Naive thymus-derived CD8-positive, alpha-beta T cell (primary cell): Measurements from ENCODE around the gene DOLK. TPM values are rescaled to one million over a fixed set of nuclear protein-coding genes. Genes with fewer than 3 reads are reported as not detected.
A peak's percentile ranks its signal among the peaks of the same experiment; 100 is the strongest.
"Not testable (repeated sequence)": the region's sequence is repeated elsewhere in the genome, so short reads cannot be mapped to it uniquely, and the experiment has no call there.

Source experiments
- ATAC-seq, 2 donors: fragments of 150-1000 bp; cut with Tn5 transposase in 1 of 2; sonication (Bioruptor Pico), chemical (Tn5 transposase) in 1 of 2; 1 replicate in 1 of 2; 2 replicates in 1 of 2; pipeline ENCODE4 v1.10.0; 2021; ENCODE audit warnings: mild to moderate bottlenecking in 2 of 2, moderate library complexity in 2 of 2
- POLR2A ChIA-PET: fragments of 350-600 bp; sonication (Branson Sonifier 250); formaldehyde crosslinking; loops from one replicate; lab custom pipeline; 2021; ENCODE audit warnings: antibody characterized with exemption; lab: Charles Lee
- DNase-seq, 10 donors: peaks; one replicate each; pipeline versions ENCODE4 v3.0.0 to v3.0.0-alpha.2; 2020 to 2022
- H3K27ac Mint-ChIP-seq, 10 donors: one replicate each; pipeline ENCODE4 v1.8.0; 2020 to 2022; ENCODE audit warnings: mild to moderate bottlenecking in 10 of 10, mixed read lengths in 10 of 10, moderate library complexity in 4 of 10, inconsistent platforms in 1 of 10
- H3K27me3 Mint-ChIP-seq, 5 donors: one replicate each; pipeline ENCODE4 v1.8.0; 2021 to 2022; ENCODE audit warnings: mixed read lengths in 5 of 5
- H3K36me3 Mint-ChIP-seq, 3 donors: one replicate each; pipeline ENCODE4 v1.8.0; 2020 to 2022; ENCODE audit warnings: mixed read lengths in 3 of 3, mild to moderate bottlenecking in 2 of 3, inconsistent platforms in 1 of 3
- H3K4me1 Mint-ChIP-seq, 4 donors: one replicate each; pipeline ENCODE4 v1.8.0; 2021 to 2022; ENCODE audit warnings: mixed read lengths in 4 of 4
- H3K4me3 Mint-ChIP-seq, 10 donors: one replicate each; pipeline ENCODE4 v1.8.0; 2020 to 2022; ENCODE audit warnings: mild to moderate bottlenecking in 10 of 10, mixed read lengths in 10 of 10, moderate library complexity in 6 of 10, inconsistent platforms in 1 of 10
- H3K9me3 Mint-ChIP-seq, 9 donors: one replicate each; pipeline ENCODE4 v1.8.0; 2020 to 2022; ENCODE audit warnings: mixed read lengths in 9 of 9, mild to moderate bottlenecking in 3 of 9, inconsistent platforms in 1 of 9, moderate library complexity in 1 of 9
- polyA plus RNA-seq, 3 donors: library from polyadenylated mRNA; unstranded; fragments of 300-500 nt; fragmentation: Illumina TruSeq; gene quantifications; one replicate each; pipeline ENCODE4 v1.2.3, GENCODE V29; 2021
- total RNA-seq, 8 experiments: library from RNA in 2 of 8; stranded (reverse) in 2 of 8; gene quantifications; one replicate each; pipeline ENCODE4 v1.2.3 and lab custom pipeline; 2021 to 2026

Gene DOLK
- total RNA-seq (10 to 100 TPM; 10.3 to 11.1 TPM), polyA plus RNA-seq (1 to 10 TPM; 9.0 to 9.2 (median 9.1) TPM), total RNA-seq (lab: John Stamatoyannopoulos, UW) (11.8 to 17.7 (median 14.9) reads per million in 6 experiments)

DNA sequence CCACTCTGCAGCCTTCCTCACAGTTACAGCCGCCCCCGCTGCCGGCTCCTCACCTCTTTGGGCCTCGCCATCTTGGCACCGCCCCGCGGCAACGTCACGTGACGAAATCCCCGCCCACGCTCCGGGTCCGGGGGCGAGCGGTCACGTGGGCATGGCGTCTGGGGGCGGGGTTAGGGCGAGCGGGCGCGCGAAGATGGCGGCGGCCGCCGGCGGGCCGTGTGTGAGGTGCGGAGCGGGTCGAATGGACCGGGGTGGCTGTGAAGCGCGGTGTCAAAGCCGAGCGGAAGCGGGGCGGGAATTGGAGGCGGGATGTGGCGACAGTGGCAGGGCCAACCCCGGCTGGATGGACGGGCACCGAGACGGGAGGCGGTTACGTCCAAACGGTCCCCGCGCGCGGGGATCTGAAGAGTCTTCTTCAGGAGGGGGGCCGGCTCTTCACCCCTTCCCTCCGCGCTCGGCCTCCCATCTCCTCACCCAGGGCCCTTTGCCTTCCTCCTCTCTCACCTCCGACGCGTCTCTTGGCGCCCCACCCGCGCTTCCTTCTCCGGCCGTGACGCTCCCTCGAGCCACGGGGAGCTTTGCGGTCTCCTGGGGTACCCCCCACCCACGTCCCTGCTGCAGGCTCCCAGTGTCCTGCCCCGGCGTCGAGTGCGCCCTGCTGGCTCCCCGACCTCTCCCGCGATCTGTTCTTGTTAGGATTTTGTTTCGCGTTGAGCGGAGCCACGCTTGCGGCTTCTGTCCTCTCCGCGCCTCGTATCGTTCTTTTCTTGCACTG lies at the start of gene DOLK, which contains the start of gene NUP188:
Gene DOLK, minus strand, starts transcription at position 77 of the 775 bp plus-strand sequence. CDS start 300 bp downstream, outside the sequence.
Gene NUP188, plus strand, starts transcription at position 173 of the 775 bp plus-strand sequence. Its CDS starts 21 bp downstream, at position 194.
- no peaks in the 10 kb centered on the region for H3K9me3 Mint-ChIP-seq

DNA sequence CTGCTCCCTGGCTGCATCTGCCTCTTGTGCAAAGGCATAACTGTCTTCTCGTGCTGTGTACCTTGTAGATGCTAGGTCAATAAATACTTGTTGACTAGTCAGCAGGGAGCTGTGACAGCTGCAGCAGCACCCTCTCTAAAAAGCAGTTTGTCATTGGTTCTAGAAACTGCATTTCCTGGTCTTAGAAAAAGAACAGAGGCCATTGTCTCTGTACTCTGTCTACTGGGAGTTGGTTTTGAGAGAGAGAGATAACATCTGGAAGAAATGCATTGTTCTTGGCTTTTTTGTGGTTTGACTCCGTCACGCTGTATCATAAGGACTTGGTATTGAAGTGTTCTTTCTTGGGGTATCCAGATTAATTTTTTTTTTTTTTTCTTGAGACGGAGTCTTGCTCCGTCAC lies 48.4 kb upstream of the DOLK start:
- H3K4me1 Mint-ChIP-seq, result peaks cover 2 to 12% (median 4%) of the 10 kb centered on the region in 4 donors
- ATAC-seq (no peak), DNase-seq (no peak)
- no peaks in the 10 kb centered on the region for H3K9me3 Mint-ChIP-seq
- peaks cover 6 to 93% (median 35%) of the 10 kb centered on the region in 3 donors for H3K36me3 Mint-ChIP-seq
- H3K27me3 Mint-ChIP-seq, result no peaks in the 10 kb centered on the region
- H3K27ac Mint-ChIP-seq, result peak overlapping the region in 3 of 10 donors; percentile 44 to 58 (median 52)
- H3K4me3 Mint-ChIP-seq, result no peak overlapping the region
- POLR2A ChIA-PET, result no interaction called here

More for the DNA sequence above, at the start of gene DOLK, which contains the start of gene NUP188:
- peak within 1 kb of the TSS; percentile 92 to 99 (median 98) for H3K4me3 Mint-ChIP-seq
- H3K27ac Mint-ChIP-seq, result peak within 1 kb of the TSS; percentile 86 to 100 (median 98)
- DNase-seq (peak; percentile 96 to 100 (median 99)), ATAC-seq (peak; percentile 84 to 90)
- no peaks in the 10 kb centered on the region for H3K27me3 Mint-ChIP-seq
- peaks cover 17 to 53% (median 32%) of the 10 kb centered on the region in 4 donors for H3K4me1 Mint-ChIP-seq
- H3K36me3 Mint-ChIP-seq, result peaks cover 0 to 26% (median 2%) of the 10 kb centered on the region in 3 donors
- POLR2A ChIA-PET, result interaction anchor here (0.7 to 1.0 kb wide), 6 partner anchors 46 to 1566 kb away, joined by 3 to 7 read pairs (median 4); partner anchors contain the start of gene ENDOG

DNA sequence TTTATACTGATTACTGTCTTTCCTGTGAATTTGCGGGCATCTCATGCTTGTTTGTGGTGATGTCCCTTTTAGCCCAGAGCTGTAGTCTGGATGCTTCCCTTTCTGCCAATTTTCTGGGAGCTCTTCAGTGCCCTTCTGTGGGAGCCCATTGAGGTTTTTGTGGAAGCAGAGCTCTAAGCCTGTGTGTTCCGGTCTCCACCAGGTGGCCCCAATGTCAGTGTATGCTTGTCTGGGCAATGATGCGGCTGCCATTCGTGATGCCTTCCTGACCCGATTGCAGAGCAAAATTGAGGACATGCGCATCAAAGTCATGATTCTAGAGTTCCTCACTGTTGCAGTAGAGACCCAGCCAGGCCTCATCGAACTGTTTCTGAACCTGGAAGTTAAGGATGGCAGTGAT lies 45.6 kb upstream of the DOLK start:
- H3K4me3 Mint-ChIP-seq, result no peak overlapping the region
- H3K36me3 Mint-ChIP-seq, result peaks cover 6 to 87% (median 28%) of the 10 kb centered on the region in 3 donors
- H3K9me3 Mint-ChIP-seq, result no peaks in the 10 kb centered on the region
- H3K27me3 Mint-ChIP-seq, result no peaks in the 10 kb centered on the region
- no peak for DNase-seq
- POLR2A ChIA-PET, result no interaction called here
- ATAC-seq, result no peak
- H3K4me1 Mint-ChIP-seq, result peaks cover 2 to 12% (median 4%) of the 10 kb centered on the region in 4 donors
- no peak overlapping the region for H3K27ac Mint-ChIP-seq

DNA sequence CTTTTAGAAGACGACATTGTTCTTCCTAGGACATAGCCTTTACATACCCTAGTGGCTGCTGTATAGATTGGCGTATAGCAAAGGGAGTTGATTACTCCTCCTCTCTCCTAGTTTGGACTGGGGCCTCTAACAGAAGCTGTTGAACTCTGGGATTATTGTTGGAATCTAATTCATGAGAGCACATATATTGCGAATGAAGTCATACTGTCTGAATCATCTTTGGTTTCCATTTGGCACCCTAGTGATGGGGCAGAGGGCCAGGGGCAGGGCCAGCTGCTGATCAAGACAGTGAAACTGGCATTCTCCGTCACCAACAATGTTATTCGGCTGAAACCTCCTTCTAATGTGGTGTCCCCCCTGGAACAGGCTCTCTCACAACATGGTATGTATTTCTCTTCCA lies 40.4 kb upstream of the DOLK start:
- Mint-ChIP-seq H3K27ac (peak overlapping the region in 2 of 10 donors; percentile 32 to 38), H3K4me1 (peaks cover 0 to 2% (median 0%) of the 10 kb centered on the region in 4 donors), H3K4me3 (no peak overlapping the region), H3K9me3 (no peaks in the 10 kb centered on the region), H3K36me3 (peaks cover 15 to 87% (median 28%) of the 10 kb centered on the region in 3 donors), H3K27me3 (no peaks in the 10 kb centered on the region)
- ATAC-seq, result no peak
- POLR2A ChIA-PET, result no interaction called here
- DNase-seq, result no peak

DNA sequence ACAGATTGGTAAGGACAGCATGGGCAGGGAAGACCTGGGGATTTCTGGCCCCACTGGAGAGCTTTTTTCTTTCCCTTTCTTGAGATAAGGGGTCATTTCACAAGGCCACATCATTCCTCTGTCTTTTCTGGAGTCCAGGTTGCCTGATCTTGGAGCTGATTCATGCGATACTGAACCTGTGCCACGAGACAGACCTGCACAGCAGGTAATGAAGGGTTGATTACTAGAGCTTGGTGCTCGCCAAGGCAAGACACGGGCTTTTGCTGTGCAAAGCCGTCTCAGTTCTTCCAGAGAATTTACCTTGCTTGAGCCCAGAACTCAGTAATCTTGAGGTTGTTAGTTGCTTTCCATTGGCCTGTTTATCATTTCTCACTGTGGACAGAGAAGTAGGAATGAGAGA lies 39.3 kb upstream of the DOLK start:
- Mint-ChIP-seq H3K9me3 (no peaks in the 10 kb centered on the region), H3K36me3 (peaks cover 16 to 88% (median 33%) of the 10 kb centered on the region in 3 donors), H3K27ac (peak overlapping the region in 3 of 10 donors; percentile 6 to 85 (median 7)), H3K27me3 (no peaks in the 10 kb centered on the region), H3K4me1 (peaks cover 0 to 2% (median 0%) of the 10 kb centered on the region in 4 donors), H3K4me3 (no peak overlapping the region)
- ATAC-seq, result no peak
- DNase-seq, result no peak
- POLR2A ChIA-PET, result no interaction called here

DNA sequence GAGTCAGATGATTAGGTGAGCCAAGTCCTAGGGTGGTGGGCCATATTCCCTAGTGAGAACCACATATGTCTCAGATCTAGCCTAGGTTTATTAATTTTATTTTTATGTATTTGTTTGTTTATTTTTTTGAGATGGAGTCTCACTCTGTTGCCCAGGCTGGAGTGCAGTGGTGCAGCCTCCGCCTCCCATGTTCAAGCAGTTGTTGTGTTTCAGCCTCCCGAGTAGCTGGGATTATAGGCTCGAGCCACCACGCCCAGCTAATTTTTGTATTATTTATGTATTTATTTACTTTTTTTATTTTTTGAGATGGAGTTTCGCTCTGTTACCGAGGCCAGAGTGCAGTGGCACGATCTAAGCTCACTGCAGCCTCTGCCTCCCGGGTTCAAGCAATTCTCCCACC lies 36.1 kb upstream of the DOLK start:
- no peak overlapping the region for H3K4me3 Mint-ChIP-seq
- POLR2A ChIA-PET, result no interaction called here
- ATAC-seq (no peak), DNase-seq (no peak)
- peaks cover 16 to 98% (median 50%) of the 10 kb centered on the region in 3 donors for H3K36me3 Mint-ChIP-seq
- H3K27me3 Mint-ChIP-seq, result no peaks in the 10 kb centered on the region
- H3K4me1 Mint-ChIP-seq, result peaks cover 0 to 2% (median 0%) of the 10 kb centered on the region in 4 donors
- H3K27ac Mint-ChIP-seq, result no peak overlapping the region
- no peaks in the 10 kb centered on the region for H3K9me3 Mint-ChIP-seq

DNA sequence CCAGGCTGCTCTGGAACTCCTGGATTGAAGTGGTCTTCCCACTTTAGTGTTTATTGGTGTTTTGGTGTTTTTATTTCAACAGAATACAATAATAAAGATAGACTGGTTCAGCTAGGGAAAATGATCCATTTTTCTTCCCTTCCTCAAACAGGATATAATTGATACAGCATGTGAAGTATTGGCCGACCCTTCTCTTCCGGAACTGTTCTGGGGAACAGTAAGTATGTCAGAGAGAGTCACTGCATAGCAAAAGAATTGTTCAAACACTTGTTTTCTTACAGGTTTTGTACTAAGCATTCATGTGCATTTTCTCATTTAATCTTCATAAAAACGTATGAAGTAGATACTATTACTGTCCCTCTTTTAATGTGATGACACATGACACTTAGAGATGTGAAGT lies 31.7 kb upstream of the DOLK start:
- H3K27me3 Mint-ChIP-seq, result no peaks in the 10 kb centered on the region
- POLR2A ChIA-PET, result no interaction called here
- no peak overlapping the region for H3K4me3 Mint-ChIP-seq
- peaks cover 5 to 98% (median 37%) of the 10 kb centered on the region in 3 donors for H3K36me3 Mint-ChIP-seq
- no peaks in the 10 kb centered on the region for H3K4me1 Mint-ChIP-seq
- H3K9me3 Mint-ChIP-seq, result no peaks in the 10 kb centered on the region
- DNase-seq (no peak), ATAC-seq (no peak)
- H3K27ac Mint-ChIP-seq, result no peak overlapping the region

DNA sequence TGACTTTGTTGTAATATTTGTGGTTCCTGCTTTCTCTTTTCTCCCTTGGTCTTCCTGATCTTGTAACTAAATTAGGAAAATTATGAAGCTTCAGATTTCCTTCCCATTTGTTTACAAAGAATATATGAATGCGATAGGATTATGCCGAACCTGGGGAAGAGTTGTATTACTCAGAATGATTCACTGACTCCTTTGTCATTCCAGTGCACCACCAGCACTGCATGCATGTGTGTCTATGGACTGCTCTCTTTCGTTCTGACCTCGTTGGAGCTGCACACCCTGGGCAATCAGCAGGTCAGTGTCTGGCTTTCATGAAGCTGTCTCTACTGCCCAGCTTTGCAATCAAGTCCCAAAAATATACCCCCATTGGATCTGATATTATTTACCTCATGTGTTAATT lies 25.6 kb upstream of the DOLK start:
- Mint-ChIP-seq H3K36me3 (peaks cover 8 to 97% (median 24%) of the 10 kb centered on the region in 3 donors), H3K4me1 (no peaks in the 10 kb centered on the region), H3K4me3 (no peak overlapping the region), H3K27ac (peak overlapping the region in 4 of 10 donors; percentile 26 to 57 (median 40)), H3K9me3 (no peaks in the 10 kb centered on the region), H3K27me3 (no peaks in the 10 kb centered on the region)
- DNase-seq (no peak), ATAC-seq (no peak)
- POLR2A ChIA-PET, result no interaction called here

DNA sequence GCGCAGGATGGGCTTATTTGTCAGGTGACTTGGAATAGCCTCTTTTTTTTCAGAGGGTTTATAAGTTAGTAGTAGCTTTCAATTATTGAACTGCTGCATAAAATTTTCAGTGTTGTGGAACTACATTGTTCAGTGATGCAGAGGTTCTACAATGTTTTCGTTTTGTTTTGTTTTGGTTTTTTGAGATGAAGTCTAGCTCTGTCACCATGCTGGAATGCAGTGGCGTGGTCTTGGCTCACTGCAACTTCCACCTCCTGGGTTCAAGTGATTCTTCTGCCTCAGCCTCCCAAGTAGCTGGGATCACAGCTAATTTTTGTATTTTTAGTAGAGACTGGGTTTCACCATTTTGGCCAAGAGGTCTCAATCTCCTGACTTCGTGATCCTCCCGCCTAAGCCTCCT lies 22.1 kb upstream of the DOLK start:
- Mint-ChIP-seq H3K4me3 (no peak overlapping the region), H3K36me3 (peaks cover 8 to 84% (median 20%) of the 10 kb centered on the region in 3 donors), H3K27me3 (no peaks in the 10 kb centered on the region), H3K27ac (no peak overlapping the region), H3K4me1 (peaks cover 0 to 1% (median 0%) of the 10 kb centered on the region in 4 donors), H3K9me3 (no peaks in the 10 kb centered on the region)
- ATAC-seq (no peak), DNase-seq (no peak)
- POLR2A ChIA-PET, result interaction anchor here (0.6 kb wide), 1 partner anchor 61 kb away, joined by 3 read pairs; no protein-coding TSS in a partner anchor

DNA sequence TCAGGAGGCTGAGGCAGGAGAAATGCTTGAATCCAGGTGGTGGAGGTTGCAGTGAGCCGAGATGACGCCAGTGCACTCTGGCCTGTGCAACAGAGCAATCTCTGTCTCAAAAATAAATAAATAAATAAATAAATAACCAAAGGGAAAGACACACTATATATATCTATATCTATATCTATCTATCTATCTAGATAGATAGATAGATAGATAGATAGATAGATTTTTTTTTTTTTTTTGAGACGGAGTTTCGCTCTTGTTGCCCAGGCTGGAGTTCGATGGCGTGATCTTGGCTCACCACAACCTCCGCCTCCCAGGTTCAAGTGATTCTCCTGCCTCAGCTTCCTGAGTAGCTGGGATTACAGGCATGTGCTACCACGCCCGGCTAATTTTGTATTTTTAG lies 14.0 kb upstream of the DOLK start:
- ATAC-seq, DNase-seq, H3K9me3 Mint-ChIP-seq, H3K27ac Mint-ChIP-seq, H3K27me3 Mint-ChIP-seq, H3K4me3 Mint-ChIP-seq, H3K4me1 Mint-ChIP-seq: not testable (repeated sequence)
- POLR2A ChIA-PET, result interaction anchor here (0.6 kb wide), 1 partner anchor 1045 kb away, joined by 3 read pairs; no protein-coding TSS in a partner anchor
- H3K36me3 Mint-ChIP-seq, result peaks cover 0 to 82% (median 5%) of the 10 kb centered on the region in 3 donors

DNA sequence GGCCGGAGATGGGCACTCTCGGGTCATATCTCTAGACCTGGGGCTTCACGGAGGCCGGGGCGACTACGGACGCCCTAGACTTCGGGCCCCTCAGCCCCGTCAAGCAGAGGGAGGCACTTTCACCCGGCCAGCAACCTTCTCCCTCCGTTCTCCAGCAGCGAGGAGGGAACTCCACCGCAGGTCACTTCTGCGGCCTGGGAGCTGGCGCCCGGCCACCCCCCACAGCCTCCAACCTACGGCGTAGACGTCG lies 201 bp downstream of the DOLK start:
- Mint-ChIP-seq H3K9me3 (no peaks in the 10 kb centered on the region), H3K4me3 (peak overlapping the region; percentile 92 to 99 (median 98)), H3K27me3 (no peaks in the 10 kb centered on the region), H3K4me1 (peaks cover 17 to 50% (median 31%) of the 10 kb centered on the region in 4 donors), H3K27ac (peak overlapping the region; percentile 86 to 100 (median 98)), H3K36me3 (peaks cover 0 to 20% (median 2%) of the 10 kb centered on the region in 3 donors)
- ATAC-seq, result no peak
- DNase-seq, result no peak
- POLR2A ChIA-PET, result no interaction called here

DNA sequence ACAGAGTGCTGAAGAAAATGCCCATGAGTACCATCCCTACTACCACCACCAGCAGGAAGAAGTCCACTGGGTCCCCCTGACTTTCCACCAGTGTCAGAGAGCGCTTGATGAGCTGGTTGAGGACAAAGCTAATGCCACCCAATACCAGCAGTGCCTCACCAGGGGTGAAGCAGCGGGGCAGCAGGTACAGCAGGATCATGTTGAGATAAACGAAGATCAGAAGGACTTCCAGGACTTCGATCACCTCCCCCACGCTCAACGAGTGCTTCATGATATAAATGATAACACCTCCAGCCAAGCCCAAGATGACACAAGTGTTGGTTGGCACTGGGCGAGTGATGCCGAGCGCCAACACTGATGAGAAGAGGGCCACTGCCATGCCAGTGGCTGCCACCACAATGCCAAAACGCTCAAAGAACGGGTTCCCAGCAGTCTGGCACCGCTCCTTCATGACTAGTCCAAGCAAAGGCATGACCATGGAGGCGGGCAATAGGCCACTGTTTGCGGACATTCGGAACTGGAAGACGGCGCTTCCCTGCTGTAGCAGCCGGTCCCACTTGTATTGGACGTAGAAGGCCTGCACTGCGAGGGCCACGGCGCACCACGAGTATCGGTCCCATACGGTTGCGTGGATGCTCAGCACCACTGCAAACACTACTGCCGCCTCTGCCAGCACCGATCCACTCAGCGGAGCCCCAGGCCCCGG lies 679 bp downstream of the DOLK start:
- Mint-ChIP-seq H3K27ac (peak overlapping the region; percentile 86 to 100 (median 98)), H3K9me3 (no peaks in the 10 kb centered on the region), H3K4me1 (peaks cover 17 to 50% (median 31%) of the 10 kb centered on the region in 4 donors), H3K36me3 (peaks cover 0 to 17% (median 2%) of the 10 kb centered on the region in 3 donors), H3K4me3 (peak overlapping the region; percentile 92 to 99 (median 98)), H3K27me3 (no peaks in the 10 kb centered on the region)
- POLR2A ChIA-PET, result no interaction called here
- peak; percentile 15 to 24 for ATAC-seq
- DNase-seq, result peak in 2 of 10 donors; percentile 6 to 12
